GM21515 (cell line): ENCODE data around the gene CEBPG.

Experiments
- ATAC-seq: cut with Tn5 transposase; IDR thresholded peaks from one replicate; pipeline ENCODE4 v1.9.1; 2021; ENCODE audit not compliant: unreplicated experiment

CEBPG gene

GRCh38 chr19:33350538-33351309, 22.8 kb upstream of the CEBPG start:
- ATAC-seq, result no peak

- ATAC-seq, result no peak
Measured at GRCh38 chr19:33355535-33355934, 18.0 kb upstream of the CEBPG start.

GRCh38 chr19:33357556-33357955, 16.0 kb upstream of the CEBPG start:
- ATAC-seq, result no peak

- ATAC-seq, result no peak
Measured at GRCh38 chr19:33358408-33358807, 15.1 kb upstream of the CEBPG start.

GRCh38 chr19:33359581-33359980, 13.9 kb upstream of the CEBPG start:
- no peak for ATAC-seq

- no peak for ATAC-seq
Measured at GRCh38 chr19:33362508-33363228, 10.8 kb upstream of the CEBPG start.

GRCh38 chr19:33363476-33363875, 10.0 kb upstream of the CEBPG start:
- ATAC-seq, result no peak

GRCh38 chr19:33365691-33366090, 7.8 kb upstream of the CEBPG start:
- no peak for ATAC-seq

GRCh38 chr19:33366127-33366526, 7.4 kb upstream of the CEBPG start:
- no peak for ATAC-seq

- ATAC-seq, result no peak
Measured at GRCh38 chr19:33366897-33367296, 6.6 kb upstream of the CEBPG start.

GRCh38 chr19:33368074-33368864, 5.2 kb upstream of the CEBPG start:
- ATAC-seq, result no peak

GRCh38 chr19:33370783-33371182, 2.7 kb upstream of the CEBPG start:
- no peak for ATAC-seq

- no peak for ATAC-seq
Measured at GRCh38 chr19:33374236-33374714, 766 bp downstream of the CEBPG start.

GRCh38 chr19:33375156-33375836, 1.8 kb downstream of the CEBPG start:
- ATAC-seq, result no peak

GRCh38 chr19:33375837-33376159, 2.3 kb downstream of the CEBPG start:
- no peak for ATAC-seq

GRCh38 chr19:33376423-33376822, 2.9 kb downstream of the CEBPG start:
- ATAC-seq, result no peak

- ATAC-seq, result no peak
Measured at GRCh38 chr19:33376941-33377557, 3.5 kb downstream of the CEBPG start.

- no peak for ATAC-seq
Measured at GRCh38 chr19:33377586-33378475, 4.3 kb downstream of the CEBPG start.

GRCh38 chr19:33379151-33379829, 5.8 kb downstream of the CEBPG start:
- ATAC-seq, result no peak
